K562 (cell line): ENCODE measurements around the gene ZNRF3. TPM values are rescaled to one million over a fixed set of nuclear protein-coding genes. Genes with fewer than 3 reads are reported as not detected.

ENCODE experiments used
- ATF4 ChIP-seq: fragments of 450-650 bp; formaldehyde crosslinking; IDR thresholded peaks from 2 replicates; pipeline ENCODE4 v1.4.0; 2022; ENCODE audit warnings: mild to moderate bottlenecking, moderate library complexity
- ATF7 ChIP-seq: fragments of 450-650 bp; IDR thresholded peaks from 2 replicates; pipeline ENCODE4 v1.7.1; 2014; ENCODE audit warnings: mild to moderate bottlenecking, moderate library complexity
- GATAD2B ChIP-seq: fragments of 450-650 bp; IDR thresholded peaks from 2 replicates; pipeline ENCODE4 v1.6.1; 2017; ENCODE audit warnings: mild to moderate bottlenecking, borderline replicate concordance
- HSF4 ChIP-seq: fragments of 250-450 bp; sonication (Bioruptor Pico); IDR thresholded peaks from 2 replicates; pipeline ENCODE4 v2.1.2; 2022; ENCODE audit warnings: mild to moderate bottlenecking, moderate library complexity, borderline replicate concordance
- MLLT1 ChIP-seq, 2 experiments: fragments of 450-650 bp; IDR thresholded peaks; 2 replicates each; pipeline ENCODE4 v1.6.1; 2016
- PRPF4 ChIP-seq: fragments of 200-400 bp; formaldehyde crosslinking; IDR thresholded peaks from one replicate; pipeline ENCODE4 v1.6.1; 2017; ENCODE audit warnings: low read length, low read depth, mild to moderate bottlenecking; ENCODE audit not compliant: insufficient read depth, poor library complexity, severe bottlenecking
- TAF15 ChIP-seq: fragments of 200-400 bp; formaldehyde crosslinking; IDR thresholded peaks from 2 replicates; pipeline ENCODE4 v1.6.1; 2017; ENCODE audit warnings: mild to moderate bottlenecking, low read depth, low read length, moderate library complexity
- ZBTB26 ChIP-seq: fragments of 450-650 bp; formaldehyde crosslinking; IDR thresholded peaks from 2 replicates; pipeline ENCODE4 v1.4.0; 2022; ENCODE audit warnings: missing genetic modification characterization
- ZBTB33 ChIP-seq: sonication (generic); formaldehyde crosslinking; IDR thresholded peaks from 2 replicates; pipeline ENCODE4 v1.8.1; 2023; ENCODE audit warnings: mild to moderate bottlenecking, missing genetic modification reagents
- ZBTB40 ChIP-seq, 2 experiments: fragments of 450-650 bp in 1 of 2; sonication (generic) in 1 of 2; formaldehyde crosslinking in 1 of 2; IDR thresholded peaks; 2 replicates each; pipeline versions ENCODE4 v1.7.1 to v1.9.0; 2016 to 2022; ENCODE audit warnings: inconsistent platforms in 1 of 2, mild to moderate bottlenecking in 1 of 2, missing genetic modification reagents in 1 of 2
- ZNF217 ChIP-seq: sonication (generic); formaldehyde crosslinking; IDR thresholded peaks from 2 replicates; pipeline ENCODE4 v1.8.0; 2022; ENCODE audit warnings: mild to moderate bottlenecking, missing genetic modification reagents
- polyA plus RNA-seq, 8 experiments: library from polyadenylated mRNA; depleted of rRNA in 4 of 8; stranded (reverse) in 5 of 8; unstranded in 3 of 8; fragments of >200 nt; fragmentation: Nextera tagmentation in 2 of 8; fragmentation: Illumina TruSeq in 1 of 8; extraction: Ambion mirVana in 2 of 8; extraction: Trizol in 1 of 8; gene quantifications; 2 replicates each; pipeline versions ENCODE4 v1.2.1 to v1.2.3, GENCODE V29; 2011 to 2014; ENCODE audit warnings: inconsistent platforms in 1 of 8, missing spikeins in 1 of 8
- total RNA-seq, 7 experiments: library from RNA; depleted of rRNA in 6 of 7; stranded (reverse); fragments of >200 nt in 6 of 7; fragmentation: Illumina TruSeq in 2 of 7; extraction: Trizol in 2 of 7; gene quantifications; 2 replicates each; pipeline versions ENCODE4 v1.2.1 to v1.2.3, GENCODE V29; 2011 to 2021; ENCODE audit warnings: low replicate concordance in 1 of 7

Gene ZNRF3
- total and polyA plus RNA-seq, 9 of the 15 experiments (the other 6 are each of a cell fraction or from before 2014, with no cell fraction given) = 0.41 to 5.9 (median 1.7) TPM

- no peak for TF ChIP-seq ZBTB40 (IDR thresholded peaks at IDR 0.05)
- no peak for TF ChIP-seq ZBTB40 (CRISPR knock-in tag; IDR thresholded peaks at IDR 0.05)
- TF ChIP-seq ZNF217 = no peak
- TF ChIP-seq ATF4 (CRISPR knock-in tag) = no peak
- TF ChIP-seq PRPF4 = no peak
- TF ChIP-seq HSF4 (CRISPR knock-in tag) = no peak
- TF ChIP-seq ZBTB33 (CRISPR knock-in tag) = no peak
- TF ChIP-seq ATF7 = peak; percentile 35; the same call in 1 of the 2 replicates
- no peak for TF ChIP-seq ZBTB26 (CRISPR knock-in tag)
- TF ChIP-seq GATAD2B = no peak
- TF ChIP-seq MLLT1 (IDR thresholded peaks at IDR 0.05) = no peak
- no peak for TF ChIP-seq TAF15
These were observed 200.7 kb downstream of the ZNRF3 start (continued) for GRCh38 chr22:29083933-29084591.
